GM12892 (cell line): ENCODE results near the gene WDR27. TPM values are rescaled to one million over a fixed set of nuclear protein-coding genes. Genes with fewer than 3 reads are reported as not detected.

Source experiments
- DNase-seq: peaks from one replicate; pipeline ENCODE4 v3.0.0; 2011; ENCODE audit not compliant: insufficient read length
- FAIRE-seq: peaks from 2 replicates; lab custom pipeline; 2011; peaks lifted over from hg19 to GRCh38; lab: Jason Lieb, UNC
- POLR2A ChIP-seq: IDR thresholded peaks from 2 replicates; pipeline ENCODE4 v1.6.1; 2011; ENCODE audit warnings: low read depth, low read length, control low read depth
- POLR2AphosphoS5 ChIP-seq: IDR thresholded peaks from 2 replicates; pipeline ENCODE4 v1.6.1; 2011; ENCODE audit warnings: low read depth, low read length, control low read depth
- TAF1 ChIP-seq: IDR thresholded peaks from 2 replicates; pipeline ENCODE4 v1.6.1; 2011; ENCODE audit warnings: low read depth, mild to moderate bottlenecking, control low read depth, low read length, borderline replicate concordance
- polyA plus RNA-seq: library from polyadenylated mRNA; unstranded; fragments of >200 nt; gene quantifications from one replicate; pipeline ENCODE4 v1.2.1, GENCODE V29; 2012; ENCODE audit warnings: missing spikeins, inconsistent platforms; ENCODE audit not compliant: missing spikeins

The WDR27 gene
- polyA plus RNA-seq = 23.0 TPM

DNA sequence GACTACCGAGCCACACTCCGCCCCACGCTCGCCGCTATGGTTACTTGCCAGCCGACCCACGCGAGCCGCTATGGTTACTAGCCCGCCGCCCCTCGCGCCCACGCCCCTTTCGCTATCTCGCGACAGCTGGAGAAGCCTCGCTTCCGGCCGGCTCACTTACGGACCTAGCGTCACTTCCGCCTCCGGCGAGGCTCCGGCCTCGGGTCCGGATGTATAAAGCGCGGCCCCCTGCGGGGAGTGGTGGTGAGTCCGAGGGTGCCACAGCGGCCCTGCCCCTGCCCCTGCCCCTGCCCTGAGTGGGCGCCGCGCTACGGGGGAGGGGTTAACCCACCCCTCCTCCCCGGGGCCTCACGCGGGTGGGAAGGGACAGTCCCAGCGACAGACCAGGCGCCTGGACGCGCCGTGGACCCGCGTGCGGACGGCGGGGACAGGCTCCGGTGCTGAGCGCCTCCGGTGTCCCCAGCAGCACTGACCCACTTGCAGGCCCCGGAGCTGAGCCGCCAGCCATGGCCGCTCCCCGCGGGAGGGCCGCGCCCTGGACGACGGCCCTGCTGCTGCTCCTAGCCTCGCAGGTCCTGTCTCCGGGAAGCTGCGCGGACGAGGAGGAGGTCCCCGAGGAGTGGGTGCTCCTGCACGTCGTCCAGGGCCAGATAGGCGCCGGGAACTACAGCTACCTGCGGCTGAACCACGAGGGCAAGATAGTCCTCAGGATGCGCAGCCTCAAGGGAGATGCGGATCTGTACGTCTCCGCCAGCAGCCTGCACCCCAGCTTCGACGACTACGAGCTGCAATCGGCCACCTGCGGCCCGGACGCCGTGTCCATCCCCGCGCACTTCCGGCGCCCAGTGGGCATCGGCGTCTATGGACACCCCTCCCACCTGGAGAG lies at the start of gene WDR27, which contains the start of gene C6orf120:
Gene WDR27, minus strand, starts transcription at position 76 of the 886 bp plus-strand sequence. CDS start 13,024 bp downstream, outside the sequence.
Gene C6orf120, plus strand, starts transcription at position 173 of the 886 bp plus-strand sequence. Its CDS starts 334 bp downstream, at position 507.
- TF ChIP-seq TAF1 (peak; percentile 70; the same call in 1 of the 2 replicates), POLR2AphosphoS5 (peak; percentile 85), POLR2A (peak; percentile 93)
- DNase-seq = peak; percentile 90
- FAIRE-seq = peak; percentile 95

GRCh38 chr6:169746556-169746955 lies 44.7 kb upstream of the WDR27 start:
- FAIRE-seq = no peak
- DNase-seq = no peak
- TF ChIP-seq POLR2AphosphoS5 (no peak), POLR2A (no peak), TAF1 (no peak)

DNA sequence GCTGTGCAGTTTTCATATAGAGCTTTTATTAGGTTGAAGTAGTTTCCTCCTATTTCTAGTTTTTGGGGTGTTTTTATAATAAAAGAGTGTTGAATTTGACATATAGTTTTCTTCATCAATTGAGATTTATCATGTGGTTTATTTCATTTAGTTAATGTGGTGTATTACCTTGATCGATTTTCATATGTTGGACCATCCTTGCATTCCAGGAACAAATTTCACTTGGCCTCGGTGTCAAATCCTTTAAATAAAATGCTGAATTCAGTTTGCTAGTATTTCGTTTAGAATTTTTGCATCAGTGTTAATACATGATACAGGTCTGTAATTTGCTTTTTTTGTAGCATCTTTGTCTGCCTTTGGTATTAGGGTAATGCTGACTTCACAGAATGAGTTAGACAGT lies 43.6 kb upstream of the WDR27 start:
- DNase-seq (no peak), FAIRE-seq (no peak)
- TF ChIP-seq TAF1 = no peak
- TF ChIP-seq POLR2A = no peak
- TF ChIP-seq POLR2AphosphoS5 = no peak

DNA sequence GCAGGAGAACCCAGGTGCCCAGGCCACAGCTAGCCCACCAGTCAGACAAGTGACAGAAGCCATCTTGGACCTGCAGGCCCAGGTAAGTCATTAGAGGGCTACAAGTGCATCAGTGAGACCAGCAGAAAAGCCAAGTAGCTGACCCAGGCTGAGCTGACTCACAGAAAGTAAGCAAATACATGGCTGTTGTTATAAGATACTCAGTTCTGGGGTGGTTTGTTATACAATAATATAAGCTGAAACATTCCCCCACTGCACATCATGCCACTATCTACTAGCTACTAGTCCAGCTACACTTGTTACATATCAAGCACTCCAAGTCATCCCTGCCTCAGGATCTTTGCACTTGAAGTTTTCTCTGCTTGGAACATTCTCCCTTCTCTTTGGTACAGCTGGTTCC lies 39.5 kb upstream of the WDR27 start:
- TF ChIP-seq POLR2AphosphoS5 = no peak
- TF ChIP-seq POLR2A = no peak
- no peak for TF ChIP-seq TAF1
- no peak for FAIRE-seq
- DNase-seq = no peak

DNA sequence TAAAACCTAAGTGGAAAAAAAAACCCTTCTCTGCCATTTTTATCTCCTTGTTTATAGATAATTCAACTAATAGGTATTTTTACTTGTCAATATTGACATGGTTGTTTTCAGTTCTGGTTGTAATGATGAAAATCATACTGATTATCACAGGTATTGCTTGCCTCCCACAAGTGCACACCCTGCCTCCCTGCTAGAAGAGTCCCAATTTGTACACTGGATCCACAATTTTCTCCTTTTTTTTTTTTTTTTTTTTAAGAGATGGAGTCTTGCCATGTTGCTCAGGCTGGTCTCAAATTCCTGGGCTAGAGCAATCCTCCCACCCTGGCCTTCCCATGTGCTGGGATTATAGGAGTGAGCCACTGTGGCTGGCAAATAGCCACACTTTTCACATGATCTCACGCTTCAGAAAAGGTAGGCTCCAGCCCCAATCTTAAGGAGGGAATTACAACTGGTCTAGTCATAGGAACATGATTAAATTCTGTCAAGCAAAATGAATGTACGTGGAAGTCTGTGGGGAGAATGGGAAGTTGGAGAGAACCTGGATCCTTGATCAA lies 37.2 kb upstream of the WDR27 start:
- TF ChIP-seq POLR2AphosphoS5 (no peak), TAF1 (no peak), POLR2A (no peak)
- no peak for DNase-seq
- no peak for FAIRE-seq

DNA sequence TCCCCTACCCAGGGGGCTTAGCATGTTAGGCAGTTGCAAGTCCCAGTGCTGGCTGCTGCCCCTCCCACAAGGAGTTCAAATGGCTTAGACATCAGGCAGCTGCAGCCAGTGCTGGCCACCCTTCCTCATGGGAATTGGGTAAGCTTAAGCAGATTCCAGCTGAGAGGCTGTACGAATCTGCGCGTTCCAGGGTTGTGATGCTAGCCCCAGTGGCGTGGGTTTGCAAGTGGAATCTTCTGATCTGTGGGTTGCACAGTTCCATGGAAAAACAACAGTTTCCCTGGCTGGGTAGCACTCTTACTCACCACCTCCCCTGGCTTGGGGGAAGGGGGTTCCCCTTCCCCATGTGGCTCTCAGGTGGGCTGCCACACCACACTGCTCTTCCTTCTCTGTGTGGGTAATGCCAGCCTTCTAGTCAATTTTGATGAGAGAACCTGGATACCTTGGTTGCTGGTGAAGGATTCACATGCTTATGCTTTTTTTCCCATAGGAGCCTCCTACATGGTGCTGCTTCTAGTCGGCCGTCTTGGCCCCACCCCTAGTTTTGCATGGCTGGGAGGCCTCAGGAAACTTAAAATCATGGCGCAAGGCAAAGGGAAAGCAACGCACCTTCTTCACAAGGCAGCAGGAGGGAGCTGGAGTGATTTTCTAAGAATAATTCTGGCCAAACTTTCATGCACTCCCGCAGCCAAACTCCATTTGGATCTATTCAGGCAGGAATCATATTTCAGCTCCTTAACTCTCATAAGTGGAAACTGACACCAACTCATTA lies 36.6 kb upstream of the WDR27 start:
- FAIRE-seq (no peak), DNase-seq (no peak)
- no peak for TF ChIP-seq TAF1
- no peak for TF ChIP-seq POLR2A
- TF ChIP-seq POLR2AphosphoS5 = no peak

DNA sequence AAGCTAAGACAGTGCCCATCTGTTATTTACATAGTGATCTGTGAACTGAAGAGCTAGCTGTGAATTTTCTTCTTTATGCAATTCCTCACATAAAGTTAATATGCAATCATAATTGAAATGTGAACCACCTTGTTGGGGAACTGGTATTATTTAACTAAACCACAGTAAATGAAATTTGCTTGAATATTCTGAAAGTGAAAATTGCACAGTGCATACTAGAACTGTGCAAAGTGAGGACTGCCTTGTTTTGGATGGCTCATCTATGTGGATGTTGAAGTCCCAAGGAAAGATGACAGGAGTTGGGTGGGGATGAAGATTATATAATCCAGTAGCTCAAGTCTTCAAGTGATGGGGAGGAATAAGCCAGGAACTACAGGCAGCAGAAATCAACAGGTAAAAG lies 28.1 kb upstream of the WDR27 start:
- TF ChIP-seq POLR2A (no peak), POLR2AphosphoS5 (no peak), TAF1 (no peak)
- DNase-seq = no peak
- FAIRE-seq = no peak

DNA sequence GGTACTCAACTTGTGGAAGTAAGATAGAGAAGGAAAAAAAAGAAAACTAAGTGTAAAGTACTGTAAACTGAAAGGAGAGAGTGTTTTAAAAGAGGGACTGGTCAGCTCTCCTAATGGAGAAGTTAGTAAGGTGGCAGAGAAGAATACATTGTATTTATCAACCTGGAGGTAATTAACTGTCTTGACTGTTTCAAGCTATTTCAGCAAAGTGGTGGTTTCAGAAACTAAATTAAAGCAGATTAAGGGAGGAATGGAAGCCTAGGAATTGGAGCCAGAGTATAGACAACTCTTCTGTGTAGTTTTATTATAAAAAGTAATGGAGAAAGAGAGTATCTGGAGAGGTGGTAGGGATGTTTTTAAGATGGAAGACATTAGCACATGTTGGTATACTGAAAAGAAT lies 25.1 kb upstream of the WDR27 start:
- DNase-seq = no peak
- no peak for FAIRE-seq
- no peak for TF ChIP-seq POLR2A
- no peak for TF ChIP-seq POLR2AphosphoS5
- TF ChIP-seq TAF1 = no peak

GRCh38 chr6:169726049-169726400 lies 24.2 kb upstream of the WDR27 start:
- DNase-seq = no peak
- FAIRE-seq = no peak
- TF ChIP-seq POLR2AphosphoS5 (no peak), TAF1 (no peak), POLR2A (no peak)

- TF ChIP-seq POLR2AphosphoS5 = no peak
- TF ChIP-seq TAF1 = no peak
- no peak for TF ChIP-seq POLR2A
- FAIRE-seq (peak; percentile 67), DNase-seq (no peak)
These were observed 23.6 kb upstream of the WDR27 start for GRCh38 chr6:169725125-169726048.
